Smooth muscle cell (in vitro differentiated cells): Measurements from ENCODE around the gene NETO2. TPM values are rescaled to one million over a fixed set of nuclear protein-coding genes. Genes with fewer than 3 reads are reported as not detected.

Experiments
- DNase-seq: peaks from one replicate; lab custom pipeline; 2025; ENCODE audit not compliant: unreplicated experiment; lab: John Stamatoyannopoulos, UW
- H2AFZ ChIP-seq: fragments of 200-600 bp; sonication (generic); 2 replicates; pipeline ENCODE4 v1.6.0; 2016; ENCODE audit warnings: antibody characterized with exemption, low read depth, mild to moderate bottlenecking
- H3F3A ChIP-seq: fragments of 200-600 bp; sonication (generic); 2 replicates; pipeline ENCODE4 v1.6.0; 2017; ENCODE audit warnings: antibody characterized with exemption, low read depth
- H3K27ac ChIP-seq: fragments of 200-600 bp; sonication (generic); 2 replicates; pipeline ENCODE4 v1.5.1; 2016; ENCODE audit warnings: low read depth, mild to moderate bottlenecking
- H3K27me3 ChIP-seq: fragments of 200-600 bp; sonication (generic); 2 replicates; pipeline ENCODE4 v1.6.1; 2016; ENCODE audit warnings: low read depth, mild to moderate bottlenecking
- H3K36me3 ChIP-seq: fragments of 200-600 bp; sonication (generic); 2 replicates; pipeline ENCODE4 v1.5.1; 2016; ENCODE audit warnings: low read depth
- H3K4me1 ChIP-seq: fragments of 200-600 bp; sonication (generic); 2 replicates; pipeline ENCODE4 v1.5.1; 2016; ENCODE audit warnings: low read depth
- H3K4me2 ChIP-seq: fragments of 200-600 bp; sonication (generic); 2 replicates; pipeline ENCODE4 v1.6.0; 2016; ENCODE audit warnings: mild to moderate bottlenecking
- H3K4me3 ChIP-seq: fragments of 200-600 bp; sonication (generic); 2 replicates; pipeline ENCODE4 v1.5.1; 2016; ENCODE audit warnings: mild to moderate bottlenecking
- H3K79me2 ChIP-seq: fragments of 200-600 bp; sonication (generic); 2 replicates; pipeline ENCODE4 v1.6.0; 2016; ENCODE audit warnings: low read depth, mild to moderate bottlenecking
- H3K9ac ChIP-seq: fragments of 200-600 bp; sonication (generic); 2 replicates; pipeline ENCODE4 v1.6.0; 2016; ENCODE audit warnings: low read depth
- H3K9me3 ChIP-seq: fragments of 200-600 bp; sonication (generic); replicated peaks from 2 replicates; pipeline ENCODE4 v1.5.1; 2016; ENCODE audit warnings: low read depth
- H4K20me1 ChIP-seq: fragments of 200-600 bp; sonication (generic); 2 replicates; pipeline ENCODE4 v1.6.0; 2016; ENCODE audit warnings: low read depth
- WGBS: methylation state at CpG from one replicate; pipeline ENCODE4 v1.1.7; 2016; ENCODE audit warnings: low lambda C conversion rate; 5-methylcytosine and 5-hydroxymethylcytosine counted together
- polyA plus RNA-seq: library from polyadenylated mRNA; unstranded; fragments of >200 nt; fragmentation: Nextera tagmentation; extraction: Ambion mirVana; gene quantifications from 2 replicates; pipeline ENCODE4 v1.2.1, GENCODE V29; 2016
- total RNA-seq: library from RNA; depleted of rRNA; stranded (reverse); fragments of >200 nt; gene quantifications from 2 replicates; pipeline ENCODE4 v1.2.3, GENCODE V29; 2014
- TF ChIP-seq, protein P1 (sequence below): fragments of 200-600 bp; sonication (generic); IDR thresholded peaks from 2 replicates; pipeline ENCODE4 v1.5.1; 2017; ENCODE audit warnings: borderline replicate concordance, mild to moderate bottlenecking, antibody characterized with exemption; ENCODE audit not compliant: insufficient read depth, poor library complexity, severe bottlenecking

NETO2 gene
- total and polyA plus RNA-seq, 2 experiments from 2014 or later, result 12.7 to 23.5 TPM

DNA sequence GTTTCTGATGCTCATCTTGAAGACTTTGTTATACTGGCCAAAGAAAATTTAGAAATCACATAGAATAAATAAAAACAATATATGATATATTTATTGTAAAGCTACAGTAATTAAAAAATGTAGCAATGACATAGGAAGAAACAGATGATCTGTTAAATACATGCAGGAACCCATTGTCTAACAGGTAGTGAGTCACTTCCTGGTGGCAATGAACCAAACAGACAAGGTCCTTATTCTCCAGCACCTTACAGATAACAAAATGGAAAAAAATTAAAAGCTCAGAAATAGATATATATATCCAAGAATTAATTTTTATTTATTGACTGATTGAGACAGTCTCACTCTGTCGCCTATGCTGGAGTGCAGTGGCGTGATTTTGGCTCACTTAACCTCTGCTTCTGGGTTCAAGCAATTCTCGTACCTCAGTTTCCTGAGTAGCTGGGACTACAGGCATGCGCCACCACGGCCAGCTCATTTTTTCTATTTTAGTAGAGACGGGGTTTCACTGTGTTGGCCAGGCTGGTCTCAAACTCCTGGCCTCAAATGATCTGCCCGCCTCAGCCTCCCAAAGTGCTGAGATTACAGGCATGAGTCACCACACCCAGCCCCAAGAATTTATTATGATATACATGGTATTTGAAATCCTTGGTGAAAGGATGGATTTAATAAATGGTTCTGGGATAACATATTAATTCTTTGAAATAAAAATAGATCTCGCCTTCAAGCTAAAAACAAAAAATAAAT is 7.5 kb downstream of the NETO2 start:
- Histone ChIP-seq H3K79me2 (peaks cover 3% of the 10 kb centered on the region), H3K4me2 (no peak overlapping the region), H3F3A (no peaks in the 10 kb centered on the region), H3K27me3 (no peaks in the 10 kb centered on the region), H3K9ac (no peak overlapping the region), H3K4me3 (no peak overlapping the region), H3K9me3 (no peaks in the 10 kb centered on the region), H2AFZ (no peak overlapping the region), H3K4me1 (peaks cover 2% of the 10 kb centered on the region), H4K20me1 (peaks cover 3% of the 10 kb centered on the region), H3K27ac (no peak overlapping the region), H3K36me3 (no peaks in the 10 kb centered on the region)
- TF ChIP-seq, protein P1, sequence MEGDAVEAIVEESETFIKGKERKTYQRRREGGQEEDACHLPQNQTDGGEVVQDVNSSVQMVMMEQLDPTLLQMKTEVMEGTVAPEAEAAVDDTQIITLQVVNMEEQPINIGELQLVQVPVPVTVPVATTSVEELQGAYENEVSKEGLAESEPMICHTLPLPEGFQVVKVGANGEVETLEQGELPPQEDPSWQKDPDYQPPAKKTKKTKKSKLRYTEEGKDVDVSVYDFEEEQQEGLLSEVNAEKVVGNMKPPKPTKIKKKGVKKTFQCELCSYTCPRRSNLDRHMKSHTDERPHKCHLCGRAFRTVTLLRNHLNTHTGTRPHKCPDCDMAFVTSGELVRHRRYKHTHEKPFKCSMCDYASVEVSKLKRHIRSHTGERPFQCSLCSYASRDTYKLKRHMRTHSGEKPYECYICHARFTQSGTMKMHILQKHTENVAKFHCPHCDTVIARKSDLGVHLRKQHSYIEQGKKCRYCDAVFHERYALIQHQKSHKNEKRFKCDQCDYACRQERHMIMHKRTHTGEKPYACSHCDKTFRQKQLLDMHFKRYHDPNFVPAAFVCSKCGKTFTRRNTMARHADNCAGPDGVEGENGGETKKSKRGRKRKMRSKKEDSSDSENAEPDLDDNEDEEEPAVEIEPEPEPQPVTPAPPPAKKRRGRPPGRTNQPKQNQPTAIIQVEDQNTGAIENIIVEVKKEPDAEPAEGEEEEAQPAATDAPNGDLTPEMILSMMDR, result no peak
- no peak for DNase-seq
- 89% methylated on average over 8 of the region's 8 CpGs for WGBS

DNA sequence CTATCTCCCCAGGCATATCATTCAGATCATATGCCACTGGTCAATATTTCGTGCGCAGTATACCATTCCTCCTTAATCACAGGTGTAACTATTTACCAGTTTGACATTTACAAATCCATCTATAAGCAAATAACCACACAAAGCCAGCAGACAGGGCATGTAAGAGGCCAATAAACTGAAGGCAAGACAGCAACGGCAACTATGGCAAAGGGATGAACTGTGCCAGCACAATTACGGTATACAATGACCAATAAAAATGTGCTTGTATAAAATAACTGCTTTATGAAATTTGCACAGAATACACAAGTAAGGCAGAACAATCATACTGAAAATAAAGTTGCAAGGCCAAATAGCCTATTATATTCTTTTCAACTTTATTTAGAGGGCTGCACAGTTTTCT is 9.2 kb downstream of the NETO2 start:
- Histone ChIP-seq H2AFZ (no peak overlapping the region), H3K79me2 (peaks cover 3% of the 10 kb centered on the region), H3K4me3 (no peak overlapping the region), H3K36me3 (no peaks in the 10 kb centered on the region), H3K9ac (no peak overlapping the region), H3K4me1 (peaks cover under 1% of the 10 kb centered on the region), H3K27ac (no peak overlapping the region), H3K27me3 (no peaks in the 10 kb centered on the region), H4K20me1 (peaks cover 3% of the 10 kb centered on the region), H3K4me2 (no peak overlapping the region), H3F3A (no peaks in the 10 kb centered on the region), H3K9me3 (no peaks in the 10 kb centered on the region)
- 99% methylated on average over 4 of the region's 4 CpGs for WGBS
- DNase-seq, result no peak
- TF ChIP-seq, protein P1, result no peak

DNA sequence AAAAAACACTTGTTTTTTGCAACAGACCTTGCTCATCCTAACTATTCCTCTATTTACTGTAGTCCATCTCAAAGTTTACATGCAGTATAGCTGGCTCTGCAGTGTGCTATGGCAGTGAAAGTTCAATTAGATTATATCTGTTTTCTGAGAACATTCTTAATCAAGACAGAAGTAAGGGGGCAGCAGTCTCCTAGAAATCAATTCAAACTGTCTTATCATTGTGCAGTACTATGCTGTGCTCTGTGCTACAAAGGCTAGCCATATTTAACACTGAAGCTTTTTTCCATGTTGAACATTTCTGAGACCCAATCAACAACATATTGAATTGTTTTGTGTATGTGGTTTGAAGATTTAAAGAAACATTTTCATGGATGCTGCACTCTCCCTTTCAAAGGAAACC is 11.4 kb downstream of the NETO2 start:
- Histone ChIP-seq H3K27ac (no peak overlapping the region), H3K4me2 (no peak overlapping the region), H3K9ac (no peak overlapping the region), H3K27me3 (no peaks in the 10 kb centered on the region), H4K20me1 (no peaks in the 10 kb centered on the region), H3K79me2 (peaks cover 3% of the 10 kb centered on the region), H3K4me1 (peaks cover 5% of the 10 kb centered on the region), H3F3A (no peaks in the 10 kb centered on the region), H3K4me3 (no peak overlapping the region), H3K9me3 (no peaks in the 10 kb centered on the region), H2AFZ (no peak overlapping the region), H3K36me3 (no peaks in the 10 kb centered on the region)
- DNase-seq, result no peak
- TF ChIP-seq, protein P1, result no peak
